H9 (cell line): ENCODE measurements around the gene KCNK5. TPM values are rescaled to one million over a fixed set of nuclear protein-coding genes. Genes with fewer than 3 reads are reported as not detected.

ENCODE experiments used
- DNase-seq: peaks from one replicate; pipeline ENCODE4 v3.0.0-alpha.2; 2017
- H2AFZ ChIP-seq: one replicate; pipeline ENCODE4 v1.6.1; 2013; ENCODE audit warnings: mild to moderate bottlenecking, low read length, control low read depth, moderate library complexity
- H2AK5ac ChIP-seq: 2 replicates; pipeline ENCODE4 v1.6.1; 2013; ENCODE audit warnings: low read length, control low read depth, mixed read lengths; ENCODE audit not compliant: insufficient read length
- H2BK120ac ChIP-seq: one replicate; pipeline ENCODE4 v1.6.1; 2013; ENCODE audit warnings: low read depth, mild to moderate bottlenecking, low read length, control low read depth, inconsistent platforms; ENCODE audit not compliant: poor library complexity, severe bottlenecking
- H2BK12ac ChIP-seq: 2 replicates; pipeline ENCODE4 v1.6.1; 2013; ENCODE audit warnings: low read length, control low read depth, mixed read lengths, low read depth; ENCODE audit not compliant: insufficient read length
- H2BK15ac ChIP-seq: 2 replicates; pipeline ENCODE4 v1.6.1; 2013; ENCODE audit warnings: low read depth, low read length, control low read depth
- H2BK20ac ChIP-seq: one replicate; pipeline ENCODE4 v1.6.1; 2013; ENCODE audit warnings: low read depth, mild to moderate bottlenecking, low read length, control low read depth, inconsistent platforms; ENCODE audit not compliant: poor library complexity, severe bottlenecking
- H2BK5ac ChIP-seq: 2 replicates; pipeline ENCODE4 v1.6.1; 2013; ENCODE audit warnings: low read length, control low read depth, mixed read lengths; ENCODE audit not compliant: insufficient read length
- H3K14ac ChIP-seq: 2 replicates; pipeline ENCODE4 v1.6.1; 2013; ENCODE audit warnings: low read length, control low read depth; ENCODE audit not compliant: insufficient read depth
- H3K18ac ChIP-seq: 2 replicates; pipeline ENCODE4 v1.6.1; 2013; ENCODE audit warnings: low read depth, mild to moderate bottlenecking, mixed read lengths, low read length, control low read depth; ENCODE audit not compliant: insufficient read length
- H3K23ac ChIP-seq: 2 replicates; pipeline ENCODE4 v1.6.1; 2013; ENCODE audit warnings: low read length, control low read depth, mixed read lengths, low read depth; ENCODE audit not compliant: insufficient read length
- H3K23me2 ChIP-seq: 2 replicates; pipeline ENCODE4 v1.6.1; 2013; ENCODE audit warnings: low read depth, mild to moderate bottlenecking, mixed read lengths, low read length, control low read depth; ENCODE audit not compliant: insufficient read length, poor library complexity, severe bottlenecking
- H3K27ac ChIP-seq: 2 replicates; pipeline ENCODE4 v1.5.1; 2013; ENCODE audit warnings: low read length, control low read depth, mixed read lengths, low read depth; ENCODE audit not compliant: insufficient read length
- H3K27me3 ChIP-seq: 2 replicates; pipeline ENCODE4 v1.6.1; 2013; ENCODE audit warnings: low read length, control low read depth, inconsistent platforms; ENCODE audit not compliant: insufficient read depth
- H3K4ac ChIP-seq: 2 replicates; pipeline ENCODE4 v1.6.1; 2013; ENCODE audit warnings: low read depth, mild to moderate bottlenecking, control low read depth, inconsistent platforms, low read length, moderate library complexity
- H3K4me1 ChIP-seq: 2 replicates; pipeline ENCODE4 v1.6.1; 2013; ENCODE audit warnings: low read length, control low read depth, inconsistent platforms; ENCODE audit not compliant: insufficient read depth
- H3K4me2 ChIP-seq: 2 replicates; pipeline ENCODE4 v1.6.1; 2013; ENCODE audit warnings: low read length, control low read depth, mixed read lengths; ENCODE audit not compliant: insufficient read length, insufficient read depth
- H3K56ac ChIP-seq: 2 replicates; pipeline ENCODE4 v1.6.1; 2013; ENCODE audit warnings: low read depth, mild to moderate bottlenecking, mixed read lengths, low read length, control low read depth; ENCODE audit not compliant: insufficient read length
- H3K79me1 ChIP-seq: 2 replicates; pipeline ENCODE4 v1.6.1; 2013; ENCODE audit warnings: low read depth, mild to moderate bottlenecking, moderate library complexity, low read length, control low read depth, inconsistent platforms; ENCODE audit not compliant: insufficient read depth, poor library complexity, severe bottlenecking
- H3K79me2 ChIP-seq: 2 replicates; pipeline ENCODE4 v1.6.1; 2013; ENCODE audit warnings: low read length, control low read depth, inconsistent platforms; ENCODE audit not compliant: insufficient read depth
- H3K9ac ChIP-seq: 2 replicates; pipeline ENCODE4 v1.6.1; 2013; ENCODE audit warnings: low read length, control low read depth, mixed read lengths; ENCODE audit not compliant: insufficient read length; ENCODE audit errors: extremely low read depth
- H3K9me3 ChIP-seq: one replicate; pipeline ENCODE4 v1.6.1; 2013; ENCODE audit warnings: low read depth, low read length, inconsistent platforms; ENCODE audit not compliant: control insufficient read depth
- H3T11ph ChIP-seq: one replicate; pipeline ENCODE4 v1.6.1; 2013; ENCODE audit warnings: mild to moderate bottlenecking, low read length, control low read depth, inconsistent platforms
- H4K20me1 ChIP-seq: one replicate; pipeline ENCODE4 v1.6.1; 2013; ENCODE audit not compliant: control insufficient read depth, insufficient read length, insufficient read depth
- H4K5ac ChIP-seq: 2 replicates; pipeline ENCODE4 v1.6.1; 2013; ENCODE audit warnings: low read depth, mild to moderate bottlenecking, mixed read lengths, low read length, control low read depth; ENCODE audit not compliant: insufficient read length
- H4K8ac ChIP-seq: replicated peaks from 2 replicates; pipeline ENCODE4 v1.6.1; 2013; ENCODE audit warnings: low read length, control low read depth, mixed read lengths, low read depth; ENCODE audit not compliant: insufficient read length
- H4K91ac ChIP-seq: 2 replicates; pipeline ENCODE4 v1.6.1; 2013; ENCODE audit warnings: low read depth, mild to moderate bottlenecking, moderate library complexity, mixed read lengths, low read length, control low read depth; ENCODE audit not compliant: insufficient read length
- H3K27ac Mint-ChIP-seq, 3 experiments: 2 replicates in 2 of 3; 3 replicates in 1 of 3; pipeline ENCODE4 v1.8.0; 2020 to 2021; ENCODE audit warnings: mixed read lengths in 3 of 3, mild to moderate bottlenecking in 1 of 3, moderate library complexity in 1 of 3
- H3K27me3 Mint-ChIP-seq: 2 replicates; pipeline ENCODE4 v1.8.0; 2021; ENCODE audit warnings: low read depth, mild to moderate bottlenecking, moderate library complexity, mixed read lengths
- H3K36me3 Mint-ChIP-seq, 3 experiments: 2 replicates in 2 of 3; 3 replicates in 1 of 3; pipeline ENCODE4 v1.8.0; 2020 to 2021; ENCODE audit warnings: low read depth in 3 of 3, mixed read lengths in 3 of 3; ENCODE audit not compliant: insufficient read depth in 1 of 3
- H3K4me1 Mint-ChIP-seq, 2 experiments: 2 replicates each; pipeline ENCODE4 v1.8.0; 2020; ENCODE audit warnings: mixed read lengths in 2 of 2
- H3K4me3 Mint-ChIP-seq, 2 experiments: 2 replicates in 1 of 2; 3 replicates in 1 of 2; pipeline ENCODE4 v1.8.0; 2020 to 2021; ENCODE audit warnings: mild to moderate bottlenecking in 2 of 2, mixed read lengths in 2 of 2, moderate library complexity in 1 of 2
- H3K9me3 Mint-ChIP-seq, 2 experiments: 2 replicates in 1 of 2; 3 replicates in 1 of 2; pipeline ENCODE4 v1.8.0; 2020; ENCODE audit warnings: mild to moderate bottlenecking in 2 of 2, mixed read lengths in 2 of 2, moderate library complexity in 1 of 2
- WGBS: extraction: QIAGEN DNeasy Blood & Tissue Kit; methylation state at CpG from one replicate; pipeline ENCODE4 v1.1.7; 2013; ENCODE audit warnings: missing lambda C conversion rate, low lambda C conversion rate, mixed read lengths; ENCODE audit not compliant: insufficient read length; ENCODE audit errors: extremely low coverage; 5-methylcytosine and 5-hydroxymethylcytosine counted together
- total RNA-seq: library from RNA; stranded (reverse); gene quantifications from 2 replicates; pipeline ENCODE4 v1.2.1, GENCODE V29; 2021
- TF ChIP-seq, protein P1 (sequence below): fragments of 200-600 bp; sonication (generic); conservative IDR thresholded peaks from 3 replicates; pipeline ENCODE4 v1.8.0; 2021; ENCODE audit warnings: antibody characterized with exemption, mild to moderate bottlenecking

Gene KCNK5
- total RNA-seq, 1 experiment from 2014 or later: 30.0 TPM

DNA sequence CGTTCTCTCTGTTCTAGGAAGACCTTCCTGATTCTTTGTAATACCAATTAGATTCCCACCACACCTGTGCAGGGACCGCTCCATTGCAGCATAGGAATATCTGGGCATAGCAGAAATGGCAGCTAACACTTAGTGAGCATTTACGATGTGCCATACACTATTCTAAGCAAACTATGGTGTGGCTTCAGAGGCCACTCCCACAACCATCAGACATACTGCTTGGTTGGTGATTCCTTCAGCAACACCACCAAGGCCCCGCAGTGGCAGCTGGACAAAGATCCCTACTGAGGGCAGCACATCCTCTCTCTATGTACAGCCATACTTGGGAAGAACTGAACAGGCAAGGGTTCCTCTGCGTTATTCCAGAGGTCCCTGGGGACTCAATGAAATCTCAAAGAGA lies 6.2 kb downstream of the KCNK5 start:
- Histone ChIP-seq H2BK20ac (no peak overlapping the region), H4K20me1 (no peaks in the 10 kb centered on the region), H4K91ac (no peak overlapping the region), H3K56ac (no peak overlapping the region), H2AK5ac (no peak overlapping the region), H3K14ac (no peak overlapping the region), H3K9me3 (no peaks in the 10 kb centered on the region), H4K8ac (no peak overlapping the region), H2BK15ac (no peak overlapping the region), H3K79me1 (peaks cover 29% of the 10 kb centered on the region), H3K9ac (no peak overlapping the region), H3T11ph (no peak overlapping the region), H4K5ac (no peak overlapping the region), H3K27ac (no peak overlapping the region), H2BK120ac (no peak overlapping the region), H3K79me2 (peaks cover 66% of the 10 kb centered on the region; the same call in 1 of the 2 replicates), H3K4me1 (peaks cover 25% of the 10 kb centered on the region), H3K23ac (no peak overlapping the region), H3K4me2 (no peak overlapping the region), H3K18ac (no peak overlapping the region), H3K4ac (no peak overlapping the region), H3K27me3 (no peaks in the 10 kb centered on the region), H2AFZ (no peak overlapping the region), H3K23me2 (peaks cover 7% of the 10 kb centered on the region), H2BK12ac (no peak overlapping the region), H2BK5ac (no peak overlapping the region)
- peaks cover 86 to 87% of the 10 kb centered on the region in 2 experiments for H3K4me1 Mint-ChIP-seq
- no peak for DNase-seq
- TF ChIP-seq, protein P1, sequence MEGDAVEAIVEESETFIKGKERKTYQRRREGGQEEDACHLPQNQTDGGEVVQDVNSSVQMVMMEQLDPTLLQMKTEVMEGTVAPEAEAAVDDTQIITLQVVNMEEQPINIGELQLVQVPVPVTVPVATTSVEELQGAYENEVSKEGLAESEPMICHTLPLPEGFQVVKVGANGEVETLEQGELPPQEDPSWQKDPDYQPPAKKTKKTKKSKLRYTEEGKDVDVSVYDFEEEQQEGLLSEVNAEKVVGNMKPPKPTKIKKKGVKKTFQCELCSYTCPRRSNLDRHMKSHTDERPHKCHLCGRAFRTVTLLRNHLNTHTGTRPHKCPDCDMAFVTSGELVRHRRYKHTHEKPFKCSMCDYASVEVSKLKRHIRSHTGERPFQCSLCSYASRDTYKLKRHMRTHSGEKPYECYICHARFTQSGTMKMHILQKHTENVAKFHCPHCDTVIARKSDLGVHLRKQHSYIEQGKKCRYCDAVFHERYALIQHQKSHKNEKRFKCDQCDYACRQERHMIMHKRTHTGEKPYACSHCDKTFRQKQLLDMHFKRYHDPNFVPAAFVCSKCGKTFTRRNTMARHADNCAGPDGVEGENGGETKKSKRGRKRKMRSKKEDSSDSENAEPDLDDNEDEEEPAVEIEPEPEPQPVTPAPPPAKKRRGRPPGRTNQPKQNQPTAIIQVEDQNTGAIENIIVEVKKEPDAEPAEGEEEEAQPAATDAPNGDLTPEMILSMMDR: no peak
- H3K27ac Mint-ChIP-seq: no peak overlapping the region
- no CpG with 5 or more reads among the region's 5 CpGs for WGBS
- no peak overlapping the region for H3K4me3 Mint-ChIP-seq
- H3K36me3 Mint-ChIP-seq: peaks cover 30 to 41% (median 33%) of the 10 kb centered on the region in 3 experiments
- no peaks in the 10 kb centered on the region for H3K9me3 Mint-ChIP-seq
- peaks cover under 1% of the 10 kb centered on the region; the same call in 1 of the 2 replicates for H3K27me3 Mint-ChIP-seq
